HepG2 (cell line): Measurements from ENCODE around the gene ZNF749. TPM values are rescaled to one million over a fixed set of nuclear protein-coding genes. Genes with fewer than 3 reads are reported as not detected.

Source experiments
- CBFB ChIP-seq: sonication (generic); formaldehyde crosslinking; IDR thresholded peaks from 2 replicates; pipeline ENCODE4 v1.4.0; 2020; ENCODE audit warnings: missing genetic modification reagents
- EHMT2 ChIP-seq: fragments of 200-600 bp; sonication (generic); IDR thresholded peaks from 2 replicates; pipeline ENCODE4 v1.7.0; 2017; ENCODE audit warnings: antibody characterized with exemption, low read depth, low read length, borderline replicate concordance
- FOXA3 ChIP-seq: IDR thresholded peaks from 2 replicates; pipeline ENCODE4 v1.6.1; 2016; ENCODE audit warnings: missing genetic modification reagents, missing compliant biosample characterization
- FOXC1 ChIP-seq: sonication (generic); formaldehyde crosslinking; IDR thresholded peaks from 2 replicates; pipeline ENCODE4 v1.8.0; 2022; ENCODE audit warnings: mild to moderate bottlenecking, missing genetic modification reagents, borderline replicate concordance
- GABPA ChIP-seq, 2 experiments: IDR thresholded peaks; 2 replicates each; pipeline ENCODE4 v1.6.1; 2011 to 2016; ENCODE audit warnings: low read depth in 2 of 2, low read length in 1 of 2, missing biosample characterization in 1 of 2, missing genetic modification characterization in 1 of 2
- KLF13 ChIP-seq: sonication (generic); formaldehyde crosslinking; IDR thresholded peaks from 2 replicates; pipeline ENCODE4 v1.4.0; 2020; ENCODE audit warnings: mild to moderate bottlenecking, missing genetic modification reagents
- NFIB ChIP-seq: sonication (generic); formaldehyde crosslinking; IDR thresholded peaks from 2 replicates; pipeline ENCODE4 v1.9.0; 2021; ENCODE audit warnings: missing genetic modification reagents, mild to moderate bottlenecking, borderline replicate concordance
- NR2F1 ChIP-seq, 2 experiments: fragments of 450-650 bp in 1 of 2; formaldehyde crosslinking in 1 of 2; IDR thresholded peaks; 2 replicates each; pipeline versions ENCODE4 v1.5.0 to v1.6.1; 2016 to 2020; ENCODE audit warnings: mild to moderate bottlenecking in 1 of 2, missing compliant biosample characterization in 1 of 2, missing genetic modification reagents in 1 of 2, moderate library complexity in 1 of 2
- POLR2G ChIP-seq: fragments of 200-400 bp; formaldehyde crosslinking; IDR thresholded peaks from 2 replicates; pipeline ENCODE4 v1.6.1; 2018; ENCODE audit warnings: mild to moderate bottlenecking, low read depth, low read length, moderate library complexity
- SP2 ChIP-seq: sonication (generic); formaldehyde crosslinking; IDR thresholded peaks from 2 replicates; pipeline ENCODE4 v1.5.1; 2020; ENCODE audit warnings: mild to moderate bottlenecking, missing genetic modification reagents
- XRCC5 ChIP-seq: fragments of 200-400 bp; formaldehyde crosslinking; optimal IDR thresholded peaks from 2 replicates; pipeline ENCODE3; 2017; ENCODE audit warnings: mild to moderate bottlenecking, low read length
- ZBTB42 ChIP-seq: sonication (generic); formaldehyde crosslinking; IDR thresholded peaks from 2 replicates; pipeline ENCODE4 v1.5.0; 2020; ENCODE audit warnings: mild to moderate bottlenecking, missing genetic modification reagents
- ZFX ChIP-seq: sonication (generic); formaldehyde crosslinking; IDR thresholded peaks from 2 replicates; pipeline ENCODE4 v1.4.0; 2020; ENCODE audit warnings: mild to moderate bottlenecking, low read depth, missing genetic modification reagents, moderate library complexity
- ZNF292 ChIP-seq: sonication (generic); formaldehyde crosslinking; IDR thresholded peaks from 2 replicates; pipeline ENCODE4 v1.8.1; 2022; ENCODE audit warnings: mild to moderate bottlenecking, low read depth, missing genetic modification reagents, borderline replicate concordance
- ZNF547 ChIP-seq: sonication (generic); formaldehyde crosslinking; IDR thresholded peaks from 2 replicates; pipeline ENCODE4 v1.5.1; 2020; ENCODE audit warnings: mild to moderate bottlenecking, missing genetic modification reagents
- ZNF567 ChIP-seq: sonication (generic); formaldehyde crosslinking; IDR thresholded peaks from 2 replicates; pipeline ENCODE4 v1.8.1; 2023; ENCODE audit warnings: mild to moderate bottlenecking, missing genetic modification reagents, borderline replicate concordance
- ZNF569 ChIP-seq: sonication (generic); formaldehyde crosslinking; IDR thresholded peaks from 2 replicates; pipeline ENCODE4 v1.5.0; 2020; ENCODE audit warnings: mild to moderate bottlenecking, missing genetic modification reagents, moderate library complexity, borderline replicate concordance
- ZNF589 ChIP-seq: sonication (generic); formaldehyde crosslinking; conservative IDR thresholded peaks from 2 replicates; pipeline ENCODE4 v1.8.0; 2022; ENCODE audit warnings: mild to moderate bottlenecking, moderate library complexity, missing genetic modification reagents
- ZNF749 ChIP-seq: sonication (generic); formaldehyde crosslinking; IDR thresholded peaks from 2 replicates; pipeline ENCODE4 v1.8.0; 2022; ENCODE audit warnings: mild to moderate bottlenecking, missing genetic modification reagents, moderate library complexity, borderline replicate concordance
- ZNF782 ChIP-seq: sonication (generic); formaldehyde crosslinking; IDR thresholded peaks from 2 replicates; pipeline ENCODE4 v1.4.0; 2020; ENCODE audit warnings: missing genetic modification reagents, mild to moderate bottlenecking, borderline replicate concordance
- polyA plus RNA-seq, 8 experiments: library from polyadenylated mRNA; depleted of rRNA in 3 of 8; stranded (reverse) in 7 of 8; unstranded in 1 of 8; fragments of >200 nt; fragmentation: Illumina TruSeq in 4 of 8; extraction: Trizol in 4 of 8; gene quantifications; 2 replicates each; pipeline versions ENCODE4 v1.2.1 to v1.2.3, GENCODE V29; 2011 to 2016; ENCODE audit warnings: low read depth in 4 of 8, missing spikeins in 1 of 8, mixed read lengths in 1 of 8; ENCODE audit not compliant: insufficient read depth in 1 of 8
- total RNA-seq, 5 experiments: library from RNA; depleted of rRNA; stranded (reverse); fragments of >200 nt; fragmentation: Illumina TruSeq; extraction: Trizol; gene quantifications; 2 replicates each; pipeline ENCODE4 v1.2.3, GENCODE V29; 2016; ENCODE audit warnings: low read depth in 1 of 5
- TF ChIP-seq, protein P1 (sequence below): sonication (generic); formaldehyde crosslinking; IDR thresholded peaks from 2 replicates; pipeline ENCODE4 v1.4.0; 2020; ENCODE audit warnings: mild to moderate bottlenecking, missing genetic modification reagents
- TF ChIP-seq, protein P2 (sequence below): sonication (generic); formaldehyde crosslinking; IDR thresholded peaks from 2 replicates; pipeline ENCODE4 v1.8.1; 2023; ENCODE audit warnings: mild to moderate bottlenecking, missing genetic modification reagents, borderline replicate concordance
- TF ChIP-seq, protein P3 (sequence below), 2 experiments: fragments of 450-650 bp in 1 of 2; sonication (generic) in 1 of 2; formaldehyde crosslinking; IDR thresholded peaks; 2 replicates each; pipeline versions ENCODE4 v1.5.0 to v1.8.0; 2020 to 2022; ENCODE audit warnings: mild to moderate bottlenecking in 1 of 2, missing genetic modification reagents in 1 of 2
- TF ChIP-seq, protein P4 (sequence below): sonication (generic); formaldehyde crosslinking; IDR thresholded peaks from 2 replicates; pipeline ENCODE4 v1.4.0; 2020; ENCODE audit warnings: missing genetic modification reagents
- TF ChIP-seq, protein P5 (sequence below): IDR thresholded peaks from 2 replicates; pipeline ENCODE4 v1.6.1; 2016; ENCODE audit warnings: low read depth, borderline replicate concordance

Gene ZNF749
- total and polyA plus RNA-seq, 2 of the 13 experiments (the other 11 are each of a cell fraction or from before 2014, with no cell fraction given): 18.9 to 21.0 TPM

DNA sequence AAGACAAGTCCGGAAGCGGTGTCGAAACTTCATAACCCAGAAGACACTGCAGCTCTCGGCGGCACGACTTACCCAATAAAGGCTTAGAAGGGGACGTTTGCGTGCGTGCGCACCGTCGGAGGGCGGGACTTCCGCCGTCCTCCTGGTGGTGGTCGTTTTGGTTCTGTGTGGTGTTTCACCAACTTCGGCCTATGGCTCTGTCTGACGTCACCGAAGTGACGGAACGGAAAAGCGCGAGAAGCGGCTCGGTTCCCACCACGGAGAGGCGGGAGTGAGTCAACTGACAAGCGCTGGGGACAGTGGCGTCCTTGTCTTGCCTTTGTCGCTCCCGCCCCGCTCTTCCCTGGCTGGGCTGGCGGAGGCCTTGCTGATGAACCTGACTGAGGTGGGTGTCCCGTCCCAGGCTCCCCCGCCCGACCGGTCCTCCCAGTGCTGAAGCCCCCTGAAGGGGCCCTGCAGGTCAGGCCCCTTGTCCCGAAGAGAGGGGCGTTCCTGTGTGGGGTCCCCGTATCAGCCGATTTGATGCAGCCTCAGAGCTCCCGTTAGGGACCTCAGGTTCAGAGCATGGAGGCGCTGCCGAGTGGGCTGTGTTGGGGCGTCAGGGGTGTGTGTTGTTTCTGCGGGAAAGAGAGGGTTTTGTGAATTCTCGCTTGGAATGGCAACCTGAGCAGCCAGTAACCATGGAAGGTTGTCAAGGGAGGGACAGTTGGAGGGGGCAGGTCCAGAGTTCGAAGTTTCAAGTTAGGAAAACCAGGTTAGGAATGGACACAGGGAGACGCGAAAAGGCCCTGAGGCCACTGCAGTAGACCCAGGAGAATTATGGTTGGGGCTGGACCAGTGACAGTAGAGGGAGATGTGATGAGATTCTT, 45.2 kb upstream of the ZNF749 start, which contains the start of gene ZNF548 (continued):
- TF ChIP-seq, protein P1, sequence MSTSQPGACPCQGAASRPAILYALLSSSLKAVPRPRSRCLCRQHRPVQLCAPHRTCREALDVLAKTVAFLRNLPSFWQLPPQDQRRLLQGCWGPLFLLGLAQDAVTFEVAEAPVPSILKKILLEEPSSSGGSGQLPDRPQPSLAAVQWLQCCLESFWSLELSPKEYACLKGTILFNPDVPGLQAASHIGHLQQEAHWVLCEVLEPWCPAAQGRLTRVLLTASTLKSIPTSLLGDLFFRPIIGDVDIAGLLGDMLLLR: no peak
- TF ChIP-seq ZNF569 (CRISPR knock-in tag): no peak
- TF ChIP-seq EHMT2: no peak; the same call in 1 of the 2 replicates
- peak; percentile 96 for TF ChIP-seq SP2 (CRISPR knock-in tag)
- TF ChIP-seq NFIB (CRISPR knock-in tag): no peak
- no peak for TF ChIP-seq ZNF749 (CRISPR knock-in tag)
- TF ChIP-seq, protein P2, sequence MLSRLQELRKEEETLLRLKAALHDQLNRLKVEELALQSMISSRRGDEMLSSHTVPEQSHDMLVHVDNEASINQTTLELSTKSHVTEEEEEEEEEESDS: no peak
- TF ChIP-seq XRCC5: peak; percentile 29
- TF ChIP-seq, protein P3, sequence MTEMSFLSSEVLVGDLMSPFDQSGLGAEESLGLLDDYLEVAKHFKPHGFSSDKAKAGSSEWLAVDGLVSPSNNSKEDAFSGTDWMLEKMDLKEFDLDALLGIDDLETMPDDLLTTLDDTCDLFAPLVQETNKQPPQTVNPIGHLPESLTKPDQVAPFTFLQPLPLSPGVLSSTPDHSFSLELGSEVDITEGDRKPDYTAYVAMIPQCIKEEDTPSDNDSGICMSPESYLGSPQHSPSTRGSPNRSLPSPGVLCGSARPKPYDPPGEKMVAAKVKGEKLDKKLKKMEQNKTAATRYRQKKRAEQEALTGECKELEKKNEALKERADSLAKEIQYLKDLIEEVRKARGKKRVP (CRISPR knock-in tag; IDR thresholded peaks at IDR 0.05): 0 out of 4 replicates have a peak, but pooled peaks of 1 of the 2 experiments have one; percentile 45
- TF ChIP-seq, protein P4, sequence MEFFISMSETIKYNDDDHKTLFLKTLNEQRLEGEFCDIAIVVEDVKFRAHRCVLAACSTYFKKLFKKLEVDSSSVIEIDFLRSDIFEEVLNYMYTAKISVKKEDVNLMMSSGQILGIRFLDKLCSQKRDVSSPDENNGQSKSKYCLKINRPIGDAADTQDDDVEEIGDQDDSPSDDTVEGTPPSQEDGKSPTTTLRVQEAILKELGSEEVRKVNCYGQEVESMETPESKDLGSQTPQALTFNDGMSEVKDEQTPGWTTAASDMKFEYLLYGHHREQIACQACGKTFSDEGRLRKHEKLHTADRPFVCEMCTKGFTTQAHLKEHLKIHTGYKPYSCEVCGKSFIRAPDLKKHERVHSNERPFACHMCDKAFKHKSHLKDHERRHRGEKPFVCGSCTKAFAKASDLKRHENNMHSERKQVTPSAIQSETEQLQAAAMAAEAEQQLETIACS (CRISPR knock-in tag): no peak
- no peak for TF ChIP-seq ZNF547 (CRISPR knock-in tag)
- TF ChIP-seq FOXC1 (CRISPR knock-in tag): peak; percentile 38; the same call in 1 of the 2 replicates
- peak; percentile 56; the same call in 1 of the 2 replicates for TF ChIP-seq ZNF292 (CRISPR knock-in tag)
- TF ChIP-seq KLF13 (CRISPR knock-in tag): no peak
- TF ChIP-seq, protein P5, sequence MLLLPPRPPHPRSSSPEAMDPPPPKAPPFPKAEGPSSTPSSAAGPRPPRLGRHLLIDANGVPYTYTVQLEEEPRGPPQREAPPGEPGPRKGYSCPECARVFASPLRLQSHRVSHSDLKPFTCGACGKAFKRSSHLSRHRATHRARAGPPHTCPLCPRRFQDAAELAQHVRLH (CRISPR knock-in tag): peak; percentile 59; the same call in 1 of the 2 replicates
- no peak; the same call in 1 of the 2 replicates for TF ChIP-seq POLR2G
- no peak for TF ChIP-seq FOXA3 (CRISPR knock-in tag)
- TF ChIP-seq CBFB (CRISPR knock-in tag): no peak; the same call in 1 of the 2 replicates
- no peak for TF ChIP-seq NR2F1 (CRISPR knock-in tag; IDR thresholded peaks at IDR 0.05)
- TF ChIP-seq ZNF589 (CRISPR knock-in tag): no peak
- peak; percentile 93 for TF ChIP-seq ZFX (CRISPR knock-in tag)
- TF ChIP-seq ZBTB42 (CRISPR knock-in tag): no peak
- TF ChIP-seq GABPA (IDR thresholded peaks at IDR 0.05; ENCODE audit: low read depth, low read length): peak; percentile 91
- TF ChIP-seq GABPA (CRISPR knock-in tag; IDR thresholded peaks at IDR 0.05; ENCODE audit: low read depth): peak; percentile 98
- TF ChIP-seq ZNF782 (CRISPR knock-in tag): 0 out of 2 replicates have a peak, but pooled peaks have one; percentile 45
- TF ChIP-seq ZNF567: peak; percentile 78; the same call in 1 of the 2 replicates
